Stimulated activated naive CD8-positive, alpha-beta T cell treated with anti-CD3 and anti-CD28 coated beads, Interleukin-15, Interleukin-2, amounts not matched to agents 100 ng/mL and 50 ng/mL, for 24 hours (primary cell): Measurements from ENCODE around the gene TMEM272.

Experiments used
- H3K27ac Mint-ChIP-seq: one replicate; pipeline ENCODE4 v1.8.0; 2021; ENCODE audit warnings: mild to moderate bottlenecking, mixed read lengths
- H3K27me3 Mint-ChIP-seq: one replicate; pipeline ENCODE4 v1.8.0; 2021; ENCODE audit warnings: mixed read lengths
- H3K36me3 Mint-ChIP-seq: one replicate; pipeline ENCODE4 v1.8.0; 2021; ENCODE audit warnings: low read depth, mixed read lengths
- H3K4me1 Mint-ChIP-seq: one replicate; pipeline ENCODE4 v1.8.0; 2021; ENCODE audit warnings: low read depth, mixed read lengths
- H3K4me3 Mint-ChIP-seq: one replicate; pipeline ENCODE4 v1.8.0; 2021; ENCODE audit warnings: mild to moderate bottlenecking, mixed read lengths
- H3K9me3 Mint-ChIP-seq: one replicate; pipeline ENCODE4 v1.8.0; 2021; ENCODE audit warnings: mixed read lengths

Gene TMEM272

DNA sequence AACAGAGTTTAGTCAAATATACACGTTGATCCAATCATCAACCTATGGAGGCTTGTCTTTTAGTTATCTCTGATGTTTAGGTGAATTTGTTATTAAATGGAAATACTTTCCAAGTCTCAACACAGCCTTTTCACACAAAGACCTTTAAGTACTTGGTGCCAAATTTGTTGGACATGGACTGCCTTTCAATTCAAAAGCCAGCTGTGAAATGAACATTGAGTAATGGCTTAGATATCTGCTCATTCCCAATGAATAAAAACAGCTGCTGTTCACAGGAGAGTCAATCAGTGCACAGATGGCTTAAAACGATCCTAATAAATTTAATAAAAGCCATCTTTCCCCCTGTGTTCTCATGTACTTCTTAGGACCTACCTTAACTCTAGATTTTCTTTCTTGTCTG, 21.1 kb downstream of the TMEM272 start:
- Mint-ChIP-seq H3K4me3 (peak overlapping the region; percentile 79), H3K36me3 (no peaks in the 10 kb centered on the region), H3K27me3 (no peaks in the 10 kb centered on the region), H3K4me1 (peaks cover 100% of the 10 kb centered on the region), H3K9me3 (no peaks in the 10 kb centered on the region), H3K27ac (peak overlapping the region; percentile 85)

DNA sequence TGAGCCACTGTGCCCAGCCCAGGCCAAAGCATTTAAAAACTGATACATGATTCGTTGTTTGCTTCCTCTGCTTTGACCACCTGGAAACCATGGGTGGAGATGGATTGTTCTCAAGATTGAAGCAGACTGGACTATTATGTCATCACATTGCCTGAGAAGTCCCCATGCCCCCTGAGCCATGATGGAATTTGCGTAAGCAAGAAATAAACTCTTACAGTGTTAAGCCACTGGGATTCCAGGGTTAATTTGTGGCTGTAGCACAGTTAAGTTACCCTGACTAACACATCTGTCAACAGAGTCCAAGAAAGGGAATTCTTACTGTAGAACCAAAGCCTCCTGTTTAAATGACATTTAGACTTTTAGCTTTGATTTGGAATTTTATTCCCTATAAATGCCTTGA, 21.6 kb downstream of the TMEM272 start:
- Mint-ChIP-seq H3K4me1 (peaks cover 100% of the 10 kb centered on the region), H3K9me3 (no peaks in the 10 kb centered on the region), H3K27me3 (no peaks in the 10 kb centered on the region), H3K27ac (peak overlapping the region; percentile 85), H3K4me3 (peak overlapping the region; percentile 79), H3K36me3 (no peaks in the 10 kb centered on the region)

DNA sequence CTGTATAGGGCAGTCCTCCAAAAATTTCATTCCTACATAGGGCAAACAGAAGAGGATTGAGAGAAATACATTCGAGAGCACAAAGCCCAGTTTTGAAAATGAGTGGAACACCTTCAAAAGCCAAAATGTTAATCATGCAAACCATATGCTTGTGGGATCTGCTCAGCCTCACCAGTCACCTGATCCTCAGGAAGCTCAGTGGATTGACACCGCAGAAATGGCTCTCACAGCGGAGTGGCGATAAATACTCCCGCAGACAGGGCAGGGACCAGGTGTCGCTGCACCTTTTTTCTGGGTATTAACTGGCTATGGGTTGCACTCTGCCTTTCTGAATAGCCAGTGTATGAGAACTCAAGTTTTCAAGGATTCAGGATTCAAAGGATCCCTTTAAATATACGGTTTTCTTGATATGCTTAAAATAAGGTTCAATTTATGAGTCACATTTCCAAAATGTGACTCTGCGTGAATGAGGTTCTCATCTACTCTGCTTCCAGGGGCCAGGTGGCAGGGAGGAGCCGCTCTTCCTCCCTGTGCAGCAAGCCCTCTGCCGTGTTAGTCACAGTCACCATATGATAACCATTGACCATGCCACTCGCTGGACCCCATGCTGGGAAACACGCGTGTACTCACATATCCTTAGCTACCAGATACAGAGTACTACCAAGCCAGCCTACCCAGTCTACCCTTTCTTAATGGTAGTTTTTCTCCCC, 22.7 kb downstream of the TMEM272 start:
- peaks cover 100% of the 10 kb centered on the region for H3K4me1 Mint-ChIP-seq
- no peaks in the 10 kb centered on the region for H3K9me3 Mint-ChIP-seq
- peak overlapping the region; percentile 79 for H3K4me3 Mint-ChIP-seq
- H3K36me3 Mint-ChIP-seq = no peaks in the 10 kb centered on the region
- peak overlapping the region; percentile 98 for H3K27ac Mint-ChIP-seq
- no peaks in the 10 kb centered on the region for H3K27me3 Mint-ChIP-seq

DNA sequence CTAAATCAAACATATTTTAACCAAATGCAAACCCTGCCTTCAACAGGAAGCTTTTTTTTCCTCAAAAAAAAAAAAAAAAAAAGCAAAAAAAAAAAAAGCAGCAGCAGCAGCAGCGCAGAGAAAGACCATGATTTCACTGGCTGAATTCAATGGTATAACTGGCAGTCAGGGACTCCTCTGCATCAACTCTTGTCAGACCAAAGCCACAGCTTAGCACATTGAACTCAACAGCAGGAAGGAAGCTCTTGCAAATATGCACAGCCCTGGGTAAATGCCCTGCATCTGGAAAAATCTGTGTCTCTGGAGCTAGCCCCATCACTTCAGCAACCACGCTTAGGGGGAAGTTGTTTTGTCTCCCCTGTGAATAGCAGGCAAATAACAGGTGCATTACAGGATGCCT, 23.4 kb downstream of the TMEM272 start:
- no peaks in the 10 kb centered on the region for H3K36me3 Mint-ChIP-seq
- H3K9me3 Mint-ChIP-seq = no peaks in the 10 kb centered on the region
- H3K27ac Mint-ChIP-seq = peak overlapping the region; percentile 98
- peaks cover 100% of the 10 kb centered on the region for H3K4me1 Mint-ChIP-seq
- H3K27me3 Mint-ChIP-seq = no peaks in the 10 kb centered on the region
- H3K4me3 Mint-ChIP-seq = peak overlapping the region; percentile 79

DNA sequence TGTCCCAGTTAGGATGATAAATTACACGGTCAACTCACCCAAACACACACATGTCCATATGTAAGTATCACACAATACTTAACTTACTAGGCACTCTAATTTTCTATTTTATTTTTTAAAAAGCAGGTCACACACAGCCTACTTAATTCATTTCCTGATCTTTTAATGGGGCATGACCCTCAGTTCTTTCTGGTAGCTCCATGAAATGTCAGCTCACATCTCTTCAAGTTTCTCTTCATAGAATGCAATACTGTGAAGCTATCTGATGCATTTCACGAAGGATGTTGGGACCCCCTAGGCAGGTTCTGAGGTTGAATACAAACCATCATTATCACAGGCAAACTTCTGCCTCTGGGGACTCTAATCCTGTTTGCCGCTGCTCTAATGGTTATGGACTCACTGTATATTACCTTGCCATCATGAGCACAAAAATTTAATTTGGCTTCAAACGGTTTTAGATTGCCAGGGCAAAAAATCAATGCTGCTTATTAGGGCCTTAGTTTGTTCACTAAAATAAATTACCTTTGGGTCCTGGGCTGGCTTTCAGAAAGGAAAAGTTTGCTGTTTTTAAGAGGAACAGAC, 24.9 kb downstream of the TMEM272 start:
- H3K27ac Mint-ChIP-seq = peak overlapping the region; percentile 98
- no peaks in the 10 kb centered on the region for H3K36me3 Mint-ChIP-seq
- H3K27me3 Mint-ChIP-seq = no peaks in the 10 kb centered on the region
- peaks cover 100% of the 10 kb centered on the region for H3K4me1 Mint-ChIP-seq
- H3K9me3 Mint-ChIP-seq = no peaks in the 10 kb centered on the region
- H3K4me3 Mint-ChIP-seq = peak overlapping the region; percentile 79

DNA sequence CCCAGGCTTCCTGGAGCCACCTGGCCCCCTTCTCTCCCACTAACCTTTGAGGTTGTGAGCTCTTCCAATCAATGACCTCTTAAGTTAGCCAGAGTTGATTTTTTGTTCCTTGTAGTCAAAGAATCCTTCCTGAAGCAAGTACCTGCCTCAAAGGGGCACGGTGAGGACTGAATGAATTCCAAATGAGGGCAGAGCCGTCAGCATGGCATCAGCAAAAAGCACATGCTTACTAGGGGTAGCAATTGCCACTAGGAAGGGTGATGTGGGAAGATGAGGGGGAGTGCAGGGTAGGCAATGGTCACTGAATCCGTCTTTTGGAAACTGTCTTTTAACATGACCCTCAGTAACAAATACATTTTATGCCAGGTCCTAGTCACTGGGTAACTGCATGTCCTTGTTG, 25.4 kb downstream of the TMEM272 start:
- Mint-ChIP-seq H3K9me3 (no peaks in the 10 kb centered on the region), H3K27ac (peak overlapping the region; percentile 98), H3K4me3 (peak overlapping the region; percentile 79), H3K36me3 (no peaks in the 10 kb centered on the region), H3K4me1 (peaks cover 100% of the 10 kb centered on the region), H3K27me3 (no peaks in the 10 kb centered on the region)

DNA sequence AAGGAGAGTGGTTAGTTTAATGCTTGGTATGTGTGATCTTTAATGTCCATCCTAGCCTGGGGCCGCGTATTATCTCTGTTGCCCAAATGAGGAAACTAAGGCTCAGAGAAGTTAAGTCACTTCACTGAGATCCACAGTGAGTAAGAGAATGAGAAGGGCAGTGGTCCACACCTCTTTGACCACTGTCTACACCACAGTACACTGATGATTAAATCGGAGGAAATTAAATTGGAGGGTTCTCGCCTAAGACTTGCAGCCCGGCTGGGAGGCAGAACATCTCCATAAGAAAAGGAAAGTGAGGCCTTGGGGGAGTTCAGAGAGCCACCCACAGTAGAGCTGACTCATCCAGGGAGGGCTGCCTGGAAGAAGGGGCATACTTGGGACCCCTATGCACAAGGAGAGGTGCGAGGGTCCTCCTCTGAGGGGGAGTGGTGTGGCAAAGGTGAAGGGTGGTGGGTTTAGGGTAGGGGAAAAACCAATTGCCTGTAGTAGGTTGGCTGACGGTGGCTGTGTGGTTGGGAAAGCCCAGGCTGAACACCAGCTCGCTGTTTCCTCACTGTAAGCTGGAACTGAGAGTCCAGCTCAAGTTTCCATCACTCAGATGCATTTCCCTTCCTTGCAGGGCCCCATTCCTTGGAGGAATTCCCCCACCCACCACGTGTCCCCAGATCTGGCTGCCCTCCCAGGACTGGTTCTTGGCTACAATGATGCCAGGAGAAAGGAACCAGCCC, 26.0 kb downstream of the TMEM272 start:
- Mint-ChIP-seq H3K9me3 (no peaks in the 10 kb centered on the region), H3K4me1 (peaks cover 100% of the 10 kb centered on the region), H3K27me3 (no peaks in the 10 kb centered on the region), H3K27ac (peak overlapping the region; percentile 98), H3K4me3 (peak overlapping the region; percentile 79), H3K36me3 (no peaks in the 10 kb centered on the region)

DNA sequence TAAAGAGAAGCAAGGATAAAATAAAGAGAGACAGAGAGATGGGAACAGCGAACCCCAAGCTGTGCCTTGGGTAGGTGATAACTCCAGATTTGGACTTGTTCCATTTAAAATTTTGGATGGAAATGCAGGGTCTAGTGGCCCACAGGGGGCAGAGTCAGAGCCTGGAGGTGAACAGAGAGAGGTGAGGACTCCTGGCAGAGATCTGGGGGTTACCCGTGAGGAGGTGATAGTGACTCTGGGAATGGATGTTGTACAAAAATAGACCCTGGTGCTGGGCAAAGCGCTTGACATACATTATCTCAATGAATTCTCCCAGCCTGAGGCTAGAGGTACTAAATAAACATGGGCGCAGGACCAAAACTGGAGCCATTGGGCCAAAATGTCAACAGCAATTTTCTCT, 26.7 kb downstream of the TMEM272 start:
- peak overlapping the region; percentile 98 for H3K27ac Mint-ChIP-seq
- no peaks in the 10 kb centered on the region for H3K36me3 Mint-ChIP-seq
- H3K27me3 Mint-ChIP-seq = no peaks in the 10 kb centered on the region
- H3K4me1 Mint-ChIP-seq = peaks cover 99% of the 10 kb centered on the region
- peak overlapping the region; percentile 79 for H3K4me3 Mint-ChIP-seq
- H3K9me3 Mint-ChIP-seq = no peaks in the 10 kb centered on the region

DNA sequence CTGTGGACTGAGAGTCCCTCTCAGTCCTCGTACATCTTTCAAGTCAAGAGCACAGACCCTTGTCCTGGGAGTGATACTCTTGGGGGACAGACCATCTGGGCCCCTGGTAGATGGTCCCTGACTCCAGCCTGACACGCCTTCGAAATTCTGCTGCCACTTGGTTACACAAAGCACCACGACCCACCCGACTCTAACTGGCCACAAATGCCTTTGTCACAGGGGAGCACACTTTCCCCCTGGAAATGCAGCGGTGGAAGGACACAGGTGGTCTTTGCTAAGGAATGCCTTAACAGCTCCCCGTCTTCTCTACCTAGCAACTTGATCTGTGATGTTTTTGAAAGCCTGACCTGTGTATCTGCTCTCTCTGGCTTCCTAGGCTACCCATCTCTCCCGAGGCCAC, 27.3 kb downstream of the TMEM272 start:
- Mint-ChIP-seq H3K4me1 (peaks cover 99% of the 10 kb centered on the region), H3K4me3 (peak overlapping the region; percentile 79), H3K27ac (peak overlapping the region; percentile 98), H3K9me3 (no peaks in the 10 kb centered on the region), H3K27me3 (no peaks in the 10 kb centered on the region), H3K36me3 (no peaks in the 10 kb centered on the region)

DNA sequence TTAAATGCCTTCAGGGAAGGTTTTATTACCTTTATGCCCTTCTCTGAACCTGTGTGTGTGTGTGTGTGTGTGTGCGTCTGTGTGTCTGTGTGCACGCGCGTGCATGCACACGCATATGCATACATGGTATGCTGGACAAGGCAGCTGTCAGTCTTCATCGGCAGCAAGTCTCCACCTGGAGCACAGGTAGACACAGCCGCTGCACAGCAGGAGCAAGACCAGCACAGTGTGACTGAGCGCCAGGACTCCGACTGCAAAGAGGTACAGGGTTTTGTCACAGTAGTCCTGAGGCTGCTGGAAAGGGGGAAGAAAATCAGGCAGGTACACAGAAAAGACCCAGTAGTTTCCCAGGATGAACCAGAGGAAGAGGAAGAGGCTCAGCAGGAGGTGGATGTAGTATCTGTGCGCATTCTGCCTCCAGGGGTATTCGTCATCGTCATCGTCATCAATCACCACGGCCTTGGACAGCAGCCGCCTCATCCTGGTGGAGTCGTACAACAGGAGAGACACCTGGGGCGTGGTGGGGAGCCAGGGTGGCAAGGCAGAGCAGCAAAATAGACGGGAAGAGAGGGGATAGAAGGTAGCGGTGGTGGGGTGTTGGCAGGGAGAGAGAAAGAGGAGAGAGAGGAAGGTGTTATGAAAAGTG, 28.2 kb downstream of the TMEM272 start:
- H3K9me3 Mint-ChIP-seq = no peaks in the 10 kb centered on the region
- H3K27me3 Mint-ChIP-seq = no peaks in the 10 kb centered on the region
- H3K4me1 Mint-ChIP-seq = peaks cover 99% of the 10 kb centered on the region
- H3K36me3 Mint-ChIP-seq = no peaks in the 10 kb centered on the region
- no peak overlapping the region for H3K4me3 Mint-ChIP-seq
- peak overlapping the region; percentile 56 for H3K27ac Mint-ChIP-seq

DNA sequence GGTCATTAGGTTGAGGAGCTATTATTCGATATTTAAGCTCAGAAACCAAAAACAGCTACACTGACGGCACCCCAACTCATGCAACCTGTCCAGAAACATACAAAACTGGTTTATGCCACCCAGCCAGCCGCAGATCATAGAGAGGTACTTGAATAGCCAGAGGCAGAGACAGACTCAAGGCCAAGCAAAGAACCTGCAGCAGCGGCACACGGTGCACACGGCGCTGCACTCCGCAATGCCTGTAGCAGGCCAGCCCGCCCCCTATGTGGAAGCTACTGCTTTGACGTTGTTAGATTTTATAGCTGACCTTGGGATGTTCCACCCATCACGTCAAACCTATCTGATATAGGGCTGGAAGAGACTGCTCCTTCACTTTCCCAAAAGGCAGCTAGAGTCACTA, 29.1 kb downstream of the TMEM272 start:
- H3K9me3 Mint-ChIP-seq = no peaks in the 10 kb centered on the region
- no peaks in the 10 kb centered on the region for H3K36me3 Mint-ChIP-seq
- H3K27ac Mint-ChIP-seq = peak overlapping the region; percentile 83
- peaks cover 99% of the 10 kb centered on the region for H3K4me1 Mint-ChIP-seq
- no peaks in the 10 kb centered on the region for H3K27me3 Mint-ChIP-seq
- peak overlapping the region; percentile 61 for H3K4me3 Mint-ChIP-seq

DNA sequence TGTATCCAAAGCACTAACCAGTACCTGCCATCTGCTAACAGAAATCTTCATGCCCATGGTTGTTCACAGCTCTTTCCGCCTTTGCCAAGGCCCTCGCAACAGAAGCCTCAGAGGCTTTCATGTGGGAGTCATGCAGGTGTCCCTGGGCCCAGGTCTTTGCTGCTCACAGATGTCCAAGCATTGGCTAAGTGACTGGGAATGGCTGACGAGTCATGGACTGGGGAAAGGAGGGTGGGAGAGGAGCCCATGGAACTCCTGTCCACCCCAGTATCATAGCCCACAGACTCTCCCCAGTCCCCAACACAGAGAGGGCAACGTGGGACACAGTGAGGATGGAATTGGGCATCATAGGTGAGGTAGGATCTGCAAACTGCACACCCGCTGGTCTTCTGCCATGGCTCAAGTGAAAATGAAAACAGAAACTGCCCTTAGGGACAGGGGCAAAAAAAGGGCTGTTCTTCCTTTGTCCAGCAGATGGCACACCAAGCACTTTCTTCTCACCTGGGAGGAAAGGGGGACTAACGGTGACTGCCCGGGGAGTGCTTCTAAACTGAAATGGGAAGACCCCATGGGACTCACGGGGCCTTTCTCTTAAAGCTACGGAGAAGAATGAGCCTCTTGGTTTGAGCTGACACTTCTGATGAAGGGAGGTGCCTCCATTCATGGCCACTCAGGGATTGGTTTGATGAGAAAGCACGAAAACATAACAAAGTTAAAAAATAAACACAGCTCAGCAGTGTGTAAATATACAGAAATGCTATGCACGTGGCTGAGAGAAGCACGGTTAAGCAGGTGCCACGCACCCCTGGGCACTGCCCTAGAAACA, 29.9 kb downstream of the TMEM272 start:
- peak overlapping the region; percentile 61 for H3K4me3 Mint-ChIP-seq
- H3K27me3 Mint-ChIP-seq = no peaks in the 10 kb centered on the region
- H3K9me3 Mint-ChIP-seq = no peaks in the 10 kb centered on the region
- H3K36me3 Mint-ChIP-seq = no peaks in the 10 kb centered on the region
- H3K27ac Mint-ChIP-seq = peak overlapping the region; percentile 83
- peaks cover 93% of the 10 kb centered on the region for H3K4me1 Mint-ChIP-seq

DNA sequence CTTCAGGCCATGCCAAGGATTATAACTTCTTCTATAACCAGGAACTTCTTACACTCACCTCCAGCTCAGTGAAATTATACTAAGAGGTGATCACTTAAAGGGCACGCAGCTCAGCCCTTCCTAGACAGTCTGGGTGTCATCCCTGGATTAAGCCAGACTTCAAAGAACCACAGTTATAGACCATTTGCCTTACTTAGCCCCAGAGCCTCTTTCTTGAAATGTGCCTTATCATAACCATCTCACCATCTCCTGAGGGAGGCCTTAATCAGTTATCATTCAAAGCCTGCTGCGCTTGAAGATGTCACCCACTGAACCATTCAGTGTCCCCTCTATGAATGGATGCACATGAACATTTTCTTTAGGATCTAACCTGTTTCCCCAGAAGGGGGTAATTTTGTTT, 30.9 kb downstream of the TMEM272 start:
- Mint-ChIP-seq H3K9me3 (no peaks in the 10 kb centered on the region), H3K27ac (peak overlapping the region; percentile 83), H3K27me3 (no peaks in the 10 kb centered on the region), H3K4me3 (no peak overlapping the region), H3K4me1 (peaks cover 83% of the 10 kb centered on the region), H3K36me3 (peaks cover 3% of the 10 kb centered on the region)

DNA sequence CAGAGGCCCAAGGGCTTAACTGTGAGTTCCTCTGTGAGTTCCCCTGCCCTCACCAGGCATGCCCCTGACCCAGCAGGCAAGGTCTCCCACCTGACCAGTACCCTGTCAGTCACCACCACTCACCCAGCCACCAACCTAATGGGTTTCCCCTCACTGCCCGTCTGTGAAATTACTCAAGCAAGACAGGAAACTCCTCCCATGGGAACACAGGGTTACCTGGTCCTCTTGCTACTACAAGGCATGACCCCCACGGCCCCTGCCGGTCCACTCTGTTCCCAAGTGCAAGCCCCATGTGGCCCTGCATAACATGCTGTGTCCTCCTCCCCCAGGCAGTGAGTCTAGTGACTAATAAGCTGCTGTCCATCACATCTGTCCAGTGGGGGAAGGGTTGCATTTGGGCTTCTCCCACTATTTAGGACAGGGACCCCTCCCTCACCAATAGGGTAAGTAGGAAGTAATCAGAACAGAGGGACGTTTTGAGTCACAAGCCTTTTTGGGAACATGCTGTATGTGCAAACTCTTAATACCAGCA, 33.0 kb downstream of the TMEM272 start:
- no peaks in the 10 kb centered on the region for H3K9me3 Mint-ChIP-seq
- H3K4me1 Mint-ChIP-seq = peaks cover 62% of the 10 kb centered on the region
- H3K36me3 Mint-ChIP-seq = peaks cover 7% of the 10 kb centered on the region
- H3K4me3 Mint-ChIP-seq = no peak overlapping the region
- H3K27me3 Mint-ChIP-seq = no peaks in the 10 kb centered on the region
- peak overlapping the region; percentile 87 for H3K27ac Mint-ChIP-seq
